ENCODE data around the gene DNAH10. TPM values are rescaled to one million over a fixed set of nuclear protein-coding genes. Genes with fewer than 3 reads are reported as not detected.

Gene DNAH10
- total and polyA plus RNA-seq, 5 experiments from 2014 or later: 0.25 to 0.65 (median 0.30) TPM; not detected in 2

Other genes starting within 250 kb of the DNAH10 start
- 1 to 10 TPM; 4.9 to 5.9 TPM for gene RILPL1, start 228.6 kb upstream of the DNAH10 start, total RNA-seq
- gene RILPL1, start 228.6 kb upstream of the DNAH10 start, polyA plus RNA-seq: under 1 TPM; 0.06 to 0.24 (median 0.23) TPM
- gene TMED2, start 177.7 kb upstream of the DNAH10 start, total RNA-seq: 10 to 100 TPM; 85.6 to 94.3 TPM
- 100 to 1,000 TPM; 212 to 349 (median 259) TPM for gene TMED2, start 177.7 kb upstream of the DNAH10 start, polyA plus RNA-seq
- 10 to 100 TPM; 53.3 to 54.8 TPM for gene DDX55, start 160.2 kb upstream of the DNAH10 start, total RNA-seq
- 10 to 100 TPM; 15.2 to 24.1 (median 19.1) TPM for gene DDX55, start 160.2 kb upstream of the DNAH10 start, polyA plus RNA-seq
- gene EIF2B1, start 128.6 kb upstream of the DNAH10 start, total RNA-seq: 10 to 100 TPM; 54.3 to 57.3 TPM
- 10 to 100 TPM; 59.9 to 64.5 (median 62.6) TPM for gene EIF2B1, start 128.6 kb upstream of the DNAH10 start, polyA plus RNA-seq
- 10 to 100 TPM; 27.5 to 34.6 TPM for gene GTF2H3, start 128.5 kb upstream of the DNAH10 start, total RNA-seq
- gene GTF2H3, start 128.5 kb upstream of the DNAH10 start, polyA plus RNA-seq: 10 to 100 TPM; 36.6 to 39.9 (median 38.8) TPM
- 1 to 10 TPM; 6.3 to 7.8 TPM for gene TCTN2, start 91.2 kb upstream of the DNAH10 start, total RNA-seq
- 1 to 10 TPM; 1.0 to 1.8 (median 1.6) TPM for gene TCTN2, start 91.2 kb upstream of the DNAH10 start, polyA plus RNA-seq
- 10 to 100 TPM; 46.6 to 52.3 TPM for gene ATP6V0A2, start 49.9 kb upstream of the DNAH10 start, total RNA-seq
- gene ATP6V0A2, start 49.9 kb upstream of the DNAH10 start, polyA plus RNA-seq: 10 to 100 TPM; 13.2 to 19.4 (median 18.2) TPM
- 10 to 100 TPM; 23.3 to 28.2 TPM for gene CCDC92, start 210.5 kb downstream of the DNAH10 start, total RNA-seq
- gene CCDC92, start 210.5 kb downstream of the DNAH10 start, polyA plus RNA-seq: 10 to 100 TPM; 16.7 to 34.0 (median 21.1) TPM
- 10 to 100 TPM; 43.9 to 47.9 TPM for gene ZNF664, start 210.9 kb downstream of the DNAH10 start, total RNA-seq
- 10 to 100 TPM in 2 of 3 donors, 1 to 10 TPM in 1; 9.4 to 10.8 (median 10.3) TPM for gene ZNF664, start 210.9 kb downstream of the DNAH10 start, polyA plus RNA-seq